Body of pancreas (tissue), 4 donors: ENCODE data around the gene NBPF1.
"Not testable (repeated sequence)": the region's sequence is repeated elsewhere in the genome, so short reads cannot be mapped to it uniquely, and the experiment has no call there.

Experiments
- CTCF ChIP-seq, 7 experiments: fragments of 450-650 bp in 4 of 7; fragments of 200-600 bp in 3 of 7; sonication (generic) in 3 of 7; IDR thresholded peaks; one replicate each; pipeline ENCODE4 v1.5.1; 2016 to 2019; ENCODE audit warnings: antibody characterized with exemption in 7 of 7
- POLR2A ChIP-seq, 3 donors: fragments of 450-650 bp; IDR thresholded peaks; one replicate each; pipeline ENCODE4 v1.6.1; 2016; ENCODE audit warnings: antibody characterized with exemption in 3 of 3, mild to moderate bottlenecking in 2 of 3

GRCh38 chr1:16637941-16638778 is 24.8 kb upstream of the NBPF1 start:
- TF ChIP-seq CTCF, POLR2A (IDR thresholded peaks at IDR 0.05): not testable (repeated sequence)
